Activated CD8-positive, alpha-beta T cell treated with anti-CD3 and anti-CD28 coated beads for 36 hours (primary cell): ENCODE measurements around the gene CYP2S1. TPM values are rescaled to one million over a fixed set of nuclear protein-coding genes. Genes with fewer than 3 reads are reported as not detected.

Experiments
- ATAC-seq: fragments of 200-7000 bp; cut with Tn5 transposase; one replicate; pipeline ENCODE4 v1.10.0; 2021; ENCODE audit warnings: mild to moderate bottlenecking, moderate library complexity
- CTCF ChIA-PET: fragments of 350-600 bp; sonication (Branson Sonifier 250); formaldehyde crosslinking; loops from one replicate; lab custom pipeline; 2021; ENCODE audit warnings: antibody characterized with exemption; lab: Charles Lee
- POLR2A ChIA-PET: fragments of 350-600 bp; sonication (Branson Sonifier 250); formaldehyde crosslinking; loops from one replicate; lab custom pipeline; 2021; ENCODE audit warnings: antibody characterized with exemption; lab: Charles Lee
- DNase-seq: peaks from one replicate; pipeline ENCODE4 v3.0.0-alpha.2; 2020
- H3K27ac Mint-ChIP-seq: one replicate; pipeline ENCODE4 v1.8.0; 2021; ENCODE audit warnings: mild to moderate bottlenecking, mixed read lengths
- H3K27me3 Mint-ChIP-seq: one replicate; pipeline ENCODE4 v1.8.0; 2021; ENCODE audit warnings: mixed read lengths
- H3K36me3 Mint-ChIP-seq: one replicate; pipeline ENCODE4 v1.8.0; 2021; ENCODE audit warnings: low read depth, mixed read lengths
- H3K4me1 Mint-ChIP-seq: one replicate; pipeline ENCODE4 v1.8.0; 2021; ENCODE audit warnings: low read depth, mixed read lengths
- H3K4me3 Mint-ChIP-seq: one replicate; pipeline ENCODE4 v1.8.0; 2021; ENCODE audit warnings: mild to moderate bottlenecking, moderate library complexity, mixed read lengths
- H3K9me3 Mint-ChIP-seq: one replicate; pipeline ENCODE4 v1.8.0; 2021; ENCODE audit warnings: mixed read lengths
- intact Hi-C: fragments of 100-400 bp; cut with micrococcal nuclease; formaldehyde crosslinking; loops from one replicate; pipeline ENCODE4 v1.10.0; 2022
- total RNA-seq, 2 experiments: library from RNA; stranded (reverse); gene quantifications; one replicate each; pipeline ENCODE4 v1.2.3, GENCODE V29; 2021
- TF ChIP-seq, protein P1 (sequence below): fragments of 200-600 bp; IDR thresholded peaks from one replicate; pipeline ENCODE4 v1.8.0; 2022; ENCODE audit warnings: antibody characterized with exemption, mild to moderate bottlenecking

Gene CYP2S1
- total RNA-seq, 2 experiments from 2014 or later, result not detected

GRCh38 chr19:41205995-41206394, 13.0 kb downstream of the CYP2S1 start:
- CTCF ChIA-PET, result interaction anchor here (1.2 to 4.2 kb wide), 3 partner anchors 18 to 103 kb away, joined by 3 to 28 read pairs (median 12); partner anchors contain the start of gene CCDC97
- POLR2A ChIA-PET, result no interaction called here
- no peaks in the 10 kb centered on the region for H3K9me3 Mint-ChIP-seq
- TF ChIP-seq, protein P1, sequence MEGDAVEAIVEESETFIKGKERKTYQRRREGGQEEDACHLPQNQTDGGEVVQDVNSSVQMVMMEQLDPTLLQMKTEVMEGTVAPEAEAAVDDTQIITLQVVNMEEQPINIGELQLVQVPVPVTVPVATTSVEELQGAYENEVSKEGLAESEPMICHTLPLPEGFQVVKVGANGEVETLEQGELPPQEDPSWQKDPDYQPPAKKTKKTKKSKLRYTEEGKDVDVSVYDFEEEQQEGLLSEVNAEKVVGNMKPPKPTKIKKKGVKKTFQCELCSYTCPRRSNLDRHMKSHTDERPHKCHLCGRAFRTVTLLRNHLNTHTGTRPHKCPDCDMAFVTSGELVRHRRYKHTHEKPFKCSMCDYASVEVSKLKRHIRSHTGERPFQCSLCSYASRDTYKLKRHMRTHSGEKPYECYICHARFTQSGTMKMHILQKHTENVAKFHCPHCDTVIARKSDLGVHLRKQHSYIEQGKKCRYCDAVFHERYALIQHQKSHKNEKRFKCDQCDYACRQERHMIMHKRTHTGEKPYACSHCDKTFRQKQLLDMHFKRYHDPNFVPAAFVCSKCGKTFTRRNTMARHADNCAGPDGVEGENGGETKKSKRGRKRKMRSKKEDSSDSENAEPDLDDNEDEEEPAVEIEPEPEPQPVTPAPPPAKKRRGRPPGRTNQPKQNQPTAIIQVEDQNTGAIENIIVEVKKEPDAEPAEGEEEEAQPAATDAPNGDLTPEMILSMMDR, result no peak
- H3K27me3 Mint-ChIP-seq, result no peaks in the 10 kb centered on the region
- ATAC-seq, result no peak
- H3K27ac Mint-ChIP-seq, result no peak overlapping the region
- H3K4me1 Mint-ChIP-seq, result peaks cover 7% of the 10 kb centered on the region
- H3K36me3 Mint-ChIP-seq, result no peaks in the 10 kb centered on the region
- no peak overlapping the region for H3K4me3 Mint-ChIP-seq
- intact Hi-C loops, result loop anchor here (2.0 kb wide), 1 partner anchor 57 kb away; no protein-coding TSS in a partner anchor
- DNase-seq, result no peak

DNA sequence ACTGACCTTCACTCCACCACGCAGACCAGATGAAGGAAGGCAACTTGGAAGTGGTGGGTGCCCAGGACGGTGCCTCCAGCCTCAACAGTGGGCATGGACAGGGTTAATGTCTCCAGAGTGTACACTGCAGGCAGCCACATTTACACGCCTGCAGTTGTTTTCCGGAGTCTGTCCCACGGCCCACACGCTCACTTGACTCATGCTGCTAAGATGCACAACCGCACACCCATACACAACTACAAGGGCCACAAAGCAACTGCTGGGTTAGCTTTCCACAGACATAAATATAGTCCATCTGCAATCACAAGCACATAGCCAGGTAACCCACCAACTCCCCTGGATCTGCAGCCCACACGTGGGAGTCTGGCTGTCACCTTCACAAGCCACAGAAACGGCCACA, 13.4 kb downstream of the CYP2S1 start:
- Mint-ChIP-seq H3K27me3 (no peaks in the 10 kb centered on the region), H3K36me3 (no peaks in the 10 kb centered on the region), H3K4me1 (peaks cover 7% of the 10 kb centered on the region), H3K27ac (no peak overlapping the region), H3K4me3 (no peak overlapping the region), H3K9me3 (no peaks in the 10 kb centered on the region)
- DNase-seq (no peak), ATAC-seq (no peak)
- TF ChIP-seq, protein P1, result no peak
- ChIA-PET POLR2A (no interaction called here), CTCF (interaction anchor here (1.2 to 2.7 kb wide), 3 partner anchors 18 to 102 kb away, joined by 3 to 12 read pairs (median 7); no protein-coding TSS in a partner anchor)
- intact Hi-C loops, result no loop called here

DNA sequence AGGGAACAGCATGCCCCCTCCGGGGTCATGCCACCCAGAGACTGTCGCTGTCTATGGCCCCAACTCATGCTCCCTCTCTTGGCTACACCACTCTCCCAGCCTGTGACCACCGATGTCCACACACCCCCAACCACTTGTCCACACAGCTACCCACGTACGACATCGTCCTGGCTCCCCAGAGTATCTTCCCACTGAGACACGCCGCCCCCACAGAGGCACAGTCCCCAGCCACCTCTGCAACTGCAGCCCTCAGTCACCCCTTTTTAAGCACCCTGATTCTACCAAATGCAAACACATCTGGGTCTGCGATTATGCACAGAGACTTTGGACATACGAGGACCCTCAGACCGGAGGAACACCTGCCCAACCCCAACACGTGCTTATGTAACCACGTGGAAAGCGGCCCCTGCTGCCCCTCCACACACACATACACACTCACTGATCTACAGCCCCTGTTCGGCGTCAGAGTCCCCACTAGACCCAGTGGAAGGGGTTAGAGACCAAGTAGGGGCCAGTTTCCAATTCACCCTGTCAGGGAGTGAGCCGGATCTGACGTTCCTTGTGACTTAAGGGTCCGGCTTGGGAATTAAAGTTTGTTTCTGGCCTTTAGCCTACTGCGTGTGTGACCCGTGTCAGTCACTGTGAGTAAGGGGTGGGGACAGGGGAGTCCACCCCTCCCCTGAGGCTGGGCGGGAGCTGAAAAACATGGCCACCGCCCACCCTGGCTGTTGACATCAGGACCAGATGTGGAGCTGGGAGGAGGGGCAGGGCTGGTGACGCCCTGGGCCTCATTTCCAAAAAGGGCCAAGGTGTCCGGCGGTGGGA, 14.1 kb downstream of the CYP2S1 start:
- Mint-ChIP-seq H3K36me3 (no peaks in the 10 kb centered on the region), H3K9me3 (no peaks in the 10 kb centered on the region), H3K27ac (no peak overlapping the region), H3K27me3 (no peaks in the 10 kb centered on the region), H3K4me1 (peaks cover 7% of the 10 kb centered on the region), H3K4me3 (no peak overlapping the region)
- intact Hi-C loops, result no loop called here
- ChIA-PET CTCF (interaction anchor here (1.0 to 2.7 kb wide), 4 partner anchors 51 to 101 kb away, joined by 3 to 12 read pairs (median 6); no protein-coding TSS in a partner anchor), POLR2A (no interaction called here)
- ATAC-seq, result no peak
- DNase-seq, result no peak
- TF ChIP-seq, protein P1, result no peak

- ATAC-seq (no peak), DNase-seq (no peak)
- H3K36me3 Mint-ChIP-seq, result no peaks in the 10 kb centered on the region
- ChIA-PET CTCF (no interaction called here), POLR2A (no interaction called here)
- no peaks in the 10 kb centered on the region for H3K4me1 Mint-ChIP-seq
- peaks cover 12% of the 10 kb centered on the region for H3K27me3 Mint-ChIP-seq
- H3K9me3 Mint-ChIP-seq, result no peaks in the 10 kb centered on the region
- TF ChIP-seq, protein P1, result no peak
- intact Hi-C loops, result no loop called here
- no peak overlapping the region for H3K4me3 Mint-ChIP-seq
- H3K27ac Mint-ChIP-seq, result no peak overlapping the region
Observed at GRCh38 chr19:41214161-41214560, 21.1 kb downstream of the CYP2S1 start.

DNA sequence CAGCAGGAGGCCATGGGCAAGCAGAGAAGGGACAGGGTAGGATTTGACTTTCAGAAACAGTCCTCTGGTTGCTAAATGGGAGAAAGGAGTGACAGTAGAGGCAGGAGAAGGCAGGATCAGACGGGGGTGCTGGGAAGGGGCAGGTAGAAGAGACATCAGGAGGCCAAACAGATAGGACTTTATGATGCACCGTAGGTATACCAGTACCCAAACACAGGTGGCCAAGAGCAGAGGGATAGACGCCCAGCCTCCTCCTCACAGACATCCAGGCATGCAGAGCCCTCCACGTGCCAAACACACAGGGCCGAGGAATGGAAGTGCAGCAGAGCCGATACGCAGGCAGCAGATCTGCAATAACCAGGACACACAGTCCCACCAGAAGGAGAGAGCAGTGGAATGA, 24.7 kb downstream of the CYP2S1 start:
- CTCF ChIA-PET, result no interaction called here

More for the DNA sequence above, 24.7 kb downstream of the CYP2S1 start:
- peaks cover 3% of the 10 kb centered on the region for H3K4me1 Mint-ChIP-seq
- DNase-seq (no peak), ATAC-seq (no peak)
- intact Hi-C loops, result no loop called here
- H3K36me3 Mint-ChIP-seq, result no peaks in the 10 kb centered on the region
- peaks cover 33% of the 10 kb centered on the region for H3K27me3 Mint-ChIP-seq
- no peaks in the 10 kb centered on the region for H3K9me3 Mint-ChIP-seq
- TF ChIP-seq, protein P1, result no peak
- POLR2A ChIA-PET, result no interaction called here
- no peak overlapping the region for H3K27ac Mint-ChIP-seq
- no peak overlapping the region for H3K4me3 Mint-ChIP-seq
